GM12878 (cell line): Measurements from ENCODE around the gene CHST14. TPM values are rescaled to one million over a fixed set of nuclear protein-coding genes. Genes with fewer than 3 reads are reported as not detected.

Experiments used
- ATAC-seq: fragments of 200-7000 bp; cut with Tn5 transposase; 3 replicates; pipeline ENCODE4 v1.9.1; 2020; ENCODE audit warnings: mild to moderate bottlenecking, moderate library complexity
- BruUV-seq: library from RNA; stranded (reverse); fragments of 400-500 nt; replicated peaks from 2 replicates; lab custom pipeline; 2021; lab: Mats Ljungman, UMichigan
- CTCF ChIA-PET: fragments of 300-600 bp; sonication (Branson Sonifier 250); formaldehyde crosslinking; extraction: SDS; loops from one replicate; lab custom pipeline; 2021; ENCODE audit warnings: inconsistent platforms; lab: Yijun Ruan, JAX
- POLR2A ChIA-PET: fragments of 350-600 bp; formaldehyde crosslinking; extraction: SDS; loops from one replicate; lab custom pipeline; 2021; ENCODE audit warnings: inconsistent platforms; lab: Charles Lee
- RAD21 ChIA-PET: fragments of 300-600 bp; sonication (Branson Sonifier 250); formaldehyde crosslinking; loops from one replicate; lab custom pipeline; 2023; ENCODE audit warnings: antibody characterized with exemption; ENCODE audit not compliant: unreplicated experiment; lab: Charles Lee
- SMC1A ChIA-PET: fragments of 300-600 bp; sonication (Branson Sonifier 250); formaldehyde crosslinking; loops from one replicate; lab custom pipeline; 2023; ENCODE audit not compliant: unreplicated experiment, uncharacterized antibody; lab: Charles Lee
- DNase-seq: peaks from one replicate; pipeline ENCODE4 v3.0.0-alpha.2; 2011; ENCODE audit warnings: low read depth, low spot score
- FAIRE-seq: peaks from 3 replicates; lab custom pipeline; 2011; peaks lifted over from hg19 to GRCh38; lab: Jason Lieb, UNC
- H2AFZ ChIP-seq: 2 replicates; pipeline ENCODE4 v1.6.0; 2011; ENCODE audit warnings: low read depth, low read length, control low read depth; ENCODE audit not compliant: control insufficient read depth
- H3K27ac ChIP-seq: 2 replicates; pipeline ENCODE4 v1.5.1; 2011; ENCODE audit warnings: control low read depth; ENCODE audit not compliant: control insufficient read depth, insufficient read depth
- H3K27me3 ChIP-seq, 2 experiments: replicated peaks in 1 of 2; 2 replicates each; pipeline versions ENCODE4 v1.6.0 to v1.6.1; 2011; ENCODE audit warnings: low read length in 1 of 2; ENCODE audit not compliant: control insufficient read depth in 2 of 2, insufficient read depth in 2 of 2
- H3K36me3 ChIP-seq, 2 experiments: 2 replicates each; pipeline ENCODE4 v1.5.1; 2011; ENCODE audit warnings: low read length in 1 of 2; ENCODE audit not compliant: control insufficient read depth in 2 of 2, insufficient read depth in 2 of 2
- H3K4me1 ChIP-seq: 2 replicates; pipeline ENCODE4 v1.6.1; 2011; ENCODE audit warnings: mild to moderate bottlenecking, low read length, moderate library complexity, mixed read lengths; ENCODE audit not compliant: control insufficient read depth, insufficient read depth
- H3K4me2 ChIP-seq: 2 replicates; pipeline ENCODE4 v1.6.0; 2011; ENCODE audit warnings: control low read depth; ENCODE audit not compliant: control insufficient read depth, insufficient read depth
- H3K4me3 ChIP-seq: fragments of 200-600 bp; sonication (generic); 2 replicates; pipeline ENCODE4 v1.5.1; 2016
- H3K79me2 ChIP-seq: 2 replicates; pipeline ENCODE4 v1.6.0; 2011; ENCODE audit warnings: low read length; ENCODE audit not compliant: control insufficient read depth, insufficient read depth
- H3K9ac ChIP-seq: 2 replicates; pipeline ENCODE4 v1.8.0; 2011; ENCODE audit warnings: low read length, control low read depth, mixed read lengths; ENCODE audit not compliant: control insufficient read depth, insufficient read depth
- H3K9me3 ChIP-seq: replicated peaks from 3 replicates; pipeline ENCODE4 v1.5.1; 2011; ENCODE audit warnings: mild to moderate bottlenecking, low read length; ENCODE audit not compliant: control insufficient read depth, insufficient read depth
- H4K20me1 ChIP-seq: 2 replicates; pipeline ENCODE4 v1.6.0; 2011; ENCODE audit not compliant: control insufficient read depth, insufficient read depth
- HDGF ChIP-seq: fragments of 450-650 bp; IDR thresholded peaks from 2 replicates; pipeline ENCODE4 v1.6.1; 2016; ENCODE audit warnings: antibody characterized with exemption
- MTA2 ChIP-seq: fragments of 450-650 bp; IDR thresholded peaks from 2 replicates; pipeline ENCODE4 v1.6.1; 2016; ENCODE audit warnings: low read depth, mild to moderate bottlenecking, moderate library complexity
- MYC ChIP-seq: IDR thresholded peaks from 2 replicates; pipeline ENCODE4 v1.6.1; 2011; ENCODE audit warnings: mild to moderate bottlenecking, low read length, moderate library complexity, inconsistent platforms; ENCODE audit not compliant: insufficient read depth, insufficient replicate concordance, insufficient read length, severe bottlenecking
- RBBP5 ChIP-seq: fragments of 200-600 bp; sonication (generic); conservative IDR thresholded peaks from 2 replicates; pipeline ENCODE4 v1.6.1; 2016
- REST ChIP-seq: IDR thresholded peaks from 2 replicates; pipeline ENCODE4 v1.6.1; 2012; ENCODE audit warnings: mild to moderate bottlenecking, low read depth, low read length
- ZZZ3 ChIP-seq: IDR thresholded peaks from 2 replicates; pipeline ENCODE4 v1.6.1; 2011; ENCODE audit warnings: low read depth; ENCODE audit not compliant: control insufficient read depth, insufficient read length
- WGBS: methylation state at CpG from one replicate; pipeline ENCODE4 v1.1.6; 2016; ENCODE audit warnings: low lambda C conversion rate; ENCODE audit not compliant: insufficient replicate concordance, insufficient coverage; ENCODE audit errors: missing lambda C conversion rate; 5-methylcytosine and 5-hydroxymethylcytosine counted together
- in situ Hi-C: fragments of 300-500 bp; cut with MboI; formaldehyde crosslinking; loops from 9 replicates; pipeline ENCODE4 v1.14.3; 2018; ENCODE audit warnings: mixed read lengths
- intact Hi-C: fragments of 100-400 bp; cut with micrococcal nuclease; formaldehyde crosslinking; loops from one replicate; pipeline ENCODE4 v1.14.2; 2022; ENCODE audit not compliant: unreplicated experiment
- polyA plus RNA-seq, 11 experiments: library from polyadenylated mRNA; depleted of rRNA in 4 of 11; unstranded in 6 of 11; stranded (reverse) in 5 of 11; fragments of >200 nt; fragmentation: Nextera tagmentation in 4 of 11; fragmentation: Illumina TruSeq in 1 of 11; extraction: Ambion mirVana in 4 of 11; extraction: Trizol in 1 of 11; gene quantifications; 1 replicate in 1 of 11; 2 replicates in 10 of 11; pipeline versions ENCODE4 v1.2.1 to v1.2.3, GENCODE V29; 2011 to 2016; ENCODE audit warnings: inconsistent platforms in 2 of 11, missing spikeins in 2 of 11, low read depth in 1 of 11
- total RNA-seq, 4 experiments: library from RNA; depleted of rRNA in 3 of 4; stranded (reverse); fragments of >200 nt in 3 of 4; fragmentation: Illumina TruSeq in 1 of 4; extraction: Trizol in 1 of 4; gene quantifications; 2 replicates each; pipeline versions ENCODE4 v1.2.1 to v1.2.3, GENCODE V29; 2013 to 2021

The CHST14 gene
- total and polyA plus RNA-seq, 10 of the 15 experiments (the other 5 are each of a cell fraction or from before 2014, with no cell fraction given), result 1.3 to 12.8 (median 6.2) TPM

DNA sequence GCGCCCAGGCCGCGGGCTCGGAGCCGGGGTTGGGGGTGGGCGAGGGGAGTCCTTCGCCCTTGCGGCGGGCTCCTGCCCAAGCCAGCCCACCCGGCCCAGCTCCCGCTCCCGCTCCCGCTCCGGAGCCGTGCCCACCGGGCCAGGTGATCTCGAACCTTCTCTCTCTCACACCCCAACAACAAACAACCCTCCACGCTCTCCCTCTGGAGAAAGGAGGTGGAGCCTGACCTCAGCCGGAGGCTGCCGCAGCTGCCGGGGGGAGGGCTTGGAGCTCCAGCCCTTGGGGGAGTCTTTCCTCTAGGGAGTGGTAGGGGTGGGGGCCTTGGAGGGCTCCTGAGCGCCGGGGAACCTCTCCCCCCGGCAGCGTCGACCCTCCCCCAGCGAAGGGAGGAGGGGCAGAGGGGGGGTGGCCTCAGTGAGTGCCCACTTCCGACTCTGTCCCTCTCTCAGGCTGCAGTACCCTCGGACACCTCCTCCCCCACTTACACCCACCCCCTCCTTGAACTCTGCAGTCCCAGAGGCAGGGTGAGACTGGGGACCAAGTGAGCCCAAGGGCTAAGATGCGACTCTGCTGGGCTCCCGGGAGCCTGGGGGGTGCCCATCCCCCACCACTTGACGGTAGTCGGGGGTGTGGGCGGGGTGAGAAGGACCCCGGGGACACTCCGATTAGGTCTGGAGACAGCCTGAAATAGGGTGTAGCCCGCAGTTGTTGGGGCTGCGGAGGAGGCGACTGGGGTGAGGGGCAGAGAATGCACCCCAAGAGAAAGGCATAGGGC is 34.5 kb upstream of the CHST14 start:
- ATAC-seq (no peak), FAIRE-seq (no peak), DNase-seq (no peak)
- Histone ChIP-seq H3K4me3 (no peak overlapping the region), H3K4me1 (peaks cover 14% of the 10 kb centered on the region), H3K79me2 (no peaks in the 10 kb centered on the region; the same call in 1 of the 2 replicates), H2AFZ (no peak overlapping the region), H3K27me3 (peaks cover 16 to 36% of the 10 kb centered on the region in 2 experiments)
- in situ Hi-C loops, result no loop called here
- SMC1A ChIA-PET, result no interaction called here
- no TSS peak for BruUV-seq
- no peak for TF ChIP-seq HDGF
- TF ChIP-seq REST, result no peak
- TF ChIP-seq MTA2, result no peak
- TF ChIP-seq ZZZ3, result no peak
- TF ChIP-seq MYC, result no peak
- no peak for TF ChIP-seq RBBP5
- TF ChIP-seq, all 136 proteins: peak for 0
- Histone ChIP-seq H3K9me3 (no peaks in the 10 kb centered on the region), H3K4me2 (peak overlapping the region; percentile 32; the same call in 1 of the 2 replicates), H3K27ac (no peak overlapping the region), H4K20me1 (no peaks in the 10 kb centered on the region), H3K9ac (no peak overlapping the region), H3K36me3 (no peaks in the 10 kb centered on the region)
- 9% methylated on average over 21 of the region's 39 CpGs for WGBS
- CTCF ChIA-PET, result interaction anchor here (0.9 kb wide), 1 partner anchor 61 kb away, joined by 3 read pairs; no protein-coding TSS in a partner anchor
- POLR2A ChIA-PET, result no interaction called here
- intact Hi-C loops, result no loop called here
- RAD21 ChIA-PET, result no interaction called here
